ENCODE data around the gene SHC1.

GRCh38 chr1:155003227-155003765, 32.7 kb upstream of the SHC1 start:
- TF ChIP-seq CTCF (IDR thresholded peaks at IDR 0.05): no peak
- no peak for TF ChIP-seq EZH2 (IDR thresholded peaks at IDR 0.05; ENCODE audit: borderline replicate concordance, insufficient read depth, low read depth, low read length, poor library complexity, severe bottlenecking)

Data from B cell (primary cell).